ENCODE data around the gene ATF7IP. TPM values are rescaled to one million over a fixed set of nuclear protein-coding genes. Genes with fewer than 3 reads are reported as not detected.

ATF7IP gene
- total RNA-seq, 2 donors from 2014 or later: 129 to 139 TPM

DNA sequence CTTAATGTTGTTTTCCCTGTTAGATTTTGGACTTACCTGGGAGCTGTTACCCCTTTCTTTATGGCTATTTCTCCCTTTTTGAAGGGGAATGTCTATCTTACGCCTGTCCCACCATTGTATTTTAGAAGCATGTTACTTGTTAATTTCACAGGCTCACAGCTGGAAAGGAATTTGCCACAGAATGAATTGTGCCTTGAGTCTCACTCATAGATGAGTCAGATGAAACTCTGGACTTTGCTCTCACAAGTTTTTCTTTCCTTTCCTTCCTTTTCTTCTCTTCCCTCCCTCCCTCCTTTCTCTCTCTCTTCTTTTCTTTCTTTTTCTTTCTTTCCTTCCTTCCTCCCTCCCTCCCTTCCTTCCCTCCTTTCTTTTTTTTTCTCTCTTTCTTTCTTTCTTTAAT, 9.3 kb upstream of the ATF7IP start:
- H3K36me3 Mint-ChIP-seq (ENCODE audit: insufficient read depth in 2 of 2): peaks cover 11 to 15% of the 10 kb centered on the region in 2 donors
- DNase-seq (no peak), ATAC-seq (replicated peaks in 1 of 2) (no peak)
- peaks cover 2 to 14% of the 10 kb centered on the region in 2 donors for H3K9me3 Mint-ChIP-seq
- no peak overlapping the region for H3K4me3 Mint-ChIP-seq
- no peaks in the 10 kb centered on the region for H3K4me1 Mint-ChIP-seq (ENCODE audit: low read depth)
- H3K27me3 Mint-ChIP-seq (ENCODE audit: low read depth): no peaks in the 10 kb centered on the region
- no peak overlapping the region for H3K27ac Mint-ChIP-seq

DNA sequence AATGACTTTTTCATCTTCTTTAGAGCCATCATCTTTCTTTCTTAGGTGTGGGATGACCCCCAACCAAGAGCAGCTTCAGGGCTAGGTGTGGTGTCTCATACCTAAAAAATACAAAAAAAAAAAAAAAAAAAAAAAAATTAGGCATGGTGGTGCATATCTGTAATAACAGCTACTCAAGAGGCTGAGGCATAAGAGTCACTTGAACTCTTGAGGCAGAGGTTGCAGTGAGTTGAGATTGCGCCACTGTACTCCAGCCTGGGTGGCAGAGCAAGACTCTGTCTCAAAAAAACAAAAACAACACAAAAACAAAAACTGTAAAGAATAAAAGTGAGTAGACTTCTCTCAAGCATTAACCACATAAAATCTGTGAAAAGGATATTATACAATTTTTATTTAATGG, 8.0 kb upstream of the ATF7IP start:
- no peak for ATAC-seq (replicated peaks in 1 of 2)
- Mint-ChIP-seq H3K27me3 (ENCODE audit: low read depth) (no peaks in the 10 kb centered on the region), H3K4me3 (no peak overlapping the region), H3K36me3 (ENCODE audit: insufficient read depth in 2 of 2) (peaks cover 11 to 15% of the 10 kb centered on the region in 2 donors), H3K9me3 (peaks cover 2 to 9% of the 10 kb centered on the region in 2 donors), H3K27ac (no peak overlapping the region), H3K4me1 (ENCODE audit: low read depth) (peaks cover 4% of the 10 kb centered on the region)
- no peak for DNase-seq

DNA sequence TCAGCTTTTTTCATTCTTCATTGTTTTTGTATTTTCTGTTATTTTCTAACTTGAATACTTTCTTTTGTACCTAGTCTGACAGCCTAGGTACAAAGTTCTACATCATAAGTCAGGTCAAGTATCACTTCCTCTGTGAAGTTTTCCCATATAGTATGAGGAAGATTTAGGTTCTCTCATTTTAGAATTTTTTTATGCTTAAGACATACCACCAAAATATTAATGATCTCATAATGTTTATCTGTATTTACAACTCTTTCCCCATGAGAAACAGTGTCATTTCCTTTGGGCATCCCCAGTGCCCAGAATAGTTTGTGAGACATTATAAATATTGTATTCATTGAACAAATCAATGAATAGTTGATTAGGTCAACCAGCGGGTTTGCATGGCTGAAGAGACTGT, 3.1 kb upstream of the ATF7IP start:
- Mint-ChIP-seq H3K4me3 (no peak overlapping the region), H3K36me3 (ENCODE audit: insufficient read depth in 2 of 2) (peaks cover 2 to 11% of the 10 kb centered on the region in 2 donors), H3K4me1 (ENCODE audit: low read depth) (peaks cover 24% of the 10 kb centered on the region), H3K27me3 (ENCODE audit: low read depth) (no peaks in the 10 kb centered on the region), H3K9me3 (peaks cover 0 to 2% of the 10 kb centered on the region in 2 donors), H3K27ac (no peak overlapping the region)
- ATAC-seq (replicated peaks in 1 of 2): no peak
- DNase-seq: no peak

DNA sequence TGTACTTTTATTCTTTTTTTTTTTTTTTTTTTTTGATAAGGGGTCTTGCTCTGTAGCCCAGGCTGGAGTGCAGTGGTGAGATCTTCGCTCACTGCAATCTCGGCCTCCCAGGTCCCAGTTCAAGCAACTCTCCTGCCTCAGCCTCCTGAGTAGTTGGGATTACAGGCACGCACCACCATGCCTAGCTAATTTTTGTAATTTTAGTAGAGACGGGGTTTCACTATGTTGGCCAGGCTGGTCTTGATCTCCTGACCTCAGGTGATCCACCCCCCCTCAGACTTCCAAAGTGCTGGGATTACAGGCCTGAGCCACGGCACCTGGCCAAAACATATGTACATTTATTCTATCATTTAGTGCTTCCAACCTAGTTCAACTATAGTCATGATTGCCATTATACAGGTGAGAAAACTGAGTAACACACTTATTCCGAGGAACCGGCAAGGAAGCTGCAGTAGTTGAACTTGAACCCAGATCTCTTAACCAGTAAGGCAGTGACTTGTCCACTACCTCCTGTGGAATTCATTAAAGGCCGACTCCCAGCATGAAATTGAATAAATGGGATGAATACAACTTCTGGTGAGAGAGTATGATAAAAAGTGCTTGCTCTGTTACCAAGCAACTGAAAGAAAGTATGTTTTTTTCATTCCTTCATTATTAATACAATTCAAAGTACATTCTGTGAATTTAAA, 755 bp upstream of the ATF7IP start:
- DNase-seq (no peak), ATAC-seq (replicated peaks in 1 of 2) (no peak)
- Mint-ChIP-seq H3K36me3 (ENCODE audit: insufficient read depth in 2 of 2) (peaks cover 2 to 14% of the 10 kb centered on the region in 2 donors), H3K9me3 (peaks cover 0 to 2% of the 10 kb centered on the region in 2 donors), H3K27me3 (ENCODE audit: low read depth) (no peaks in the 10 kb centered on the region), H3K4me1 (ENCODE audit: low read depth) (peaks cover 29% of the 10 kb centered on the region), H3K4me3 (peak overlapping the region; percentile 83 to 93), H3K27ac (peak overlapping the region; percentile 100)

DNA sequence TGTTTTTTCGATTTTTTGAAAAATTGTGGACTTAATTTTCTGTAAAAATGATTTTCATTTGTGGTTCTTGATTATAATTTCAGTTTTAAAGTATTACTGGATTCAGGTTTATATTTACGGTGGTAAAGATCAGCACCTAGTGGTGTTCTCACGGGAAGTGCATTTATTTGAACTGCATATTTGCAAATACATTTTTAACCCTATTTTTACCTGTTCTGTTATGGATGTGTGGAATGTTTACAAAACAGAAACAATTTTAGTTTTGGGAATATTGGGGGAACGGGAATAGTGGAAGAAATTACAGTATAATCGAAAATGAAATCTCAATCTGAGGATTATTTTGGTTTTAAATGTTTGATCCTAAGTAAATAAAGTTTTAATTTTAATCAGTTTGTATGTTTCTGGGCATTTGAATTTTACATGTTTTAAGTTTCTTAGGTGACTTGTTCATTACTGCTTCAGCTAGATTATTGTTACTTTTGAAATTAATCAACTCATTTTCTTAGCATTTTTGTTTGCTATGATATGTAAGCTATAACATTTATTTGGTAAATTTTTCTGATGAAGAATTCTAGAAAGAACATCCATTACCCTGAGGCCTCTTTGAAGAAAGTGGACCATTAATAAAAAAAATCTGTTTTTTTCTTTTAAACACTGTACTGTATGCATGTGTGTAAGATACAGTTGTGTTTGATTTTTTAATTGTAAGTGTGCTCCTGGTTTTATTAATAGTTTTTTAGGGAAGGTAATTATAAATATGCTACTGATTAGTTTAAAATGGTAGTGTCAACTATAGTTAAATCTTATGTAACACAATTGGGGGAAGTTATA, 942 bp downstream of the ATF7IP start:
- DNase-seq (no peak), ATAC-seq (replicated peaks in 1 of 2) (no peak)
- no peaks in the 10 kb centered on the region for H3K27me3 Mint-ChIP-seq (ENCODE audit: low read depth)
- peak overlapping the region; percentile 83 to 93 for H3K4me3 Mint-ChIP-seq
- H3K9me3 Mint-ChIP-seq: peaks cover 0 to 2% of the 10 kb centered on the region in 2 donors
- peak overlapping the region; percentile 100 for H3K27ac Mint-ChIP-seq
- H3K36me3 Mint-ChIP-seq (ENCODE audit: insufficient read depth in 2 of 2): peaks cover 3 to 18% of the 10 kb centered on the region in 2 donors
- peaks cover 44% of the 10 kb centered on the region for H3K4me1 Mint-ChIP-seq (ENCODE audit: low read depth)

DNA sequence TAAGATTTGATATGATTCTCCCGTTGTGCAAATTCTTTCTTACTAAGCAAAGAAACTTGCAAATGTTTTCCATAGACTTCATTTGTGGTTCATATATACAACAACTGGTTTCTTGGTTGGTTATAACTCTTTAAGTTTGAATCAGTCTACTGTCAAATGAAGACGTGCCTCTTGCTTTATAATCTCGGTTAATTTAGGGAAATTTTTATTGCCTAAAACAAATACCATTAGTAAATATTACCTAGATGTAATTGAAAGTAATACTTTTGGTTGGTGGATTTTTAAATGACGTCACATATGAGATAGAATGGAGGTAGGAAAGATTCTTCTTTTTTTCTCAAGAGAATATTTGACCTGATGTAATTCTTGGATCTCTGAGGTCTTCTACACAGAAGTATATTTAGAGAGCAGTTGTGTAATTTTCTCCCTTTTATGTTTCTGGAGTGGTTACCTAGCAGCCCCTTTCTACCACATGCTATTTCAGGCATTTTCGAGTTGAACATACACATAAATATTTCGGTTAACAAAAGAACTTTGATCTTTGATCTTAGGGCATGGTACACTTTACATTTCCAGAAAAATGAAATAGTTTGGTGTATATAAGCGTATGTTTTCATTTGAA, 1.7 kb downstream of the ATF7IP start:
- Mint-ChIP-seq H3K36me3 (ENCODE audit: insufficient read depth in 2 of 2) (peaks cover 3 to 20% of the 10 kb centered on the region in 2 donors), H3K9me3 (peaks cover 0 to 2% of the 10 kb centered on the region in 2 donors), H3K4me1 (ENCODE audit: low read depth) (peaks cover 50% of the 10 kb centered on the region), H3K27me3 (ENCODE audit: low read depth) (no peaks in the 10 kb centered on the region), H3K4me3 (peak overlapping the region; percentile 83 to 93), H3K27ac (peak overlapping the region; percentile 100)
- peak; percentile 59 to 60 for ATAC-seq (replicated peaks in 1 of 2)
- no peak for DNase-seq

DNA sequence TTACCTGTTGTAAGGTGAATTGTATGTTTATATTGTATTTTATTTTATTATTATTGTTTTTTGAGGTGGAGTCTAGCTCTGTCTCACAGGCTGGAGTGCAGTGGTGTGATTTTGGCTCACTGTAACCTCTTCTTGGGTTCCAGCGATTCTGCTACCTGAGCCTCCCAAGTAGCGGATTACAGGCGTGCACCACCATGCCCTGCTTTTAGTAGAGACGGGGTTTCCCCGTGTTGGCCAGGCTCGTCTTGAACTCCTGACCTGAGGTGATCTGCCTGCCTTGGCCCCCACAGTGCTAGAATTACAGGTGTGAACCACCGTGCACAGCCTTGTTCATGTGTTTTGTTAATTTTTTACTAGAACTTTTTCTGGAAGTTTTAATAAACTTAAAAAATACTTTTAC, 3.8 kb downstream of the ATF7IP start:
- H3K9me3 Mint-ChIP-seq: peaks cover 0 to 2% of the 10 kb centered on the region in 2 donors
- peak overlapping the region; percentile 11 to 78 for H3K4me3 Mint-ChIP-seq
- ATAC-seq (replicated peaks in 1 of 2) (no peak), DNase-seq (no peak)
- H3K4me1 Mint-ChIP-seq (ENCODE audit: low read depth): peaks cover 63% of the 10 kb centered on the region
- H3K27me3 Mint-ChIP-seq (ENCODE audit: low read depth): no peaks in the 10 kb centered on the region
- peaks cover 3 to 16% of the 10 kb centered on the region in 2 donors for H3K36me3 Mint-ChIP-seq (ENCODE audit: insufficient read depth in 2 of 2)
- peak overlapping the region; percentile 93 for H3K27ac Mint-ChIP-seq

DNA sequence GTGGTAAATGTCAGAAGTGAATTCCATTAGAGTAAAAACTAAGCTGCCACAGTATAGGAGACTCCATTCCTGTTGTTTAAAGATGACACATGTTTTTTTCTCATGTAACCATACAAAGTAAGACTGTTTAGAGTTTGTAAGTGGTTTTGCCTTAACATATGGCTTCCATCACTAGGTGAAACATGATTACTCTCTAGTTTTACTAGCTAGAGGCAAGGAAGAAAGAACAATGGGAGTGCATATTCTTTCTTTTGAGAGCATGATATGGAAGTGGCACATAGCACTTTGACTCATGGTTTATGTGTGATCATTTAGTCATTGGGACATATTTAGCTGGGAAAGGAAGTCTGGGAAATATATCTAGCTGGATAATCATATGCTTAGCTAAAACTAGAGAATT, 7.7 kb downstream of the ATF7IP start:
- peak overlapping the region; percentile 63 to 89 for H3K4me3 Mint-ChIP-seq
- H3K27me3 Mint-ChIP-seq (ENCODE audit: low read depth): no peaks in the 10 kb centered on the region
- DNase-seq: no peak
- peak in 1 of 2 donors; percentile 50 for ATAC-seq (replicated peaks in 1 of 2)
- peaks cover 69% of the 10 kb centered on the region for H3K4me1 Mint-ChIP-seq (ENCODE audit: low read depth)
- H3K36me3 Mint-ChIP-seq (ENCODE audit: insufficient read depth in 2 of 2): peaks cover 4 to 24% of the 10 kb centered on the region in 2 donors
- H3K9me3 Mint-ChIP-seq: no peaks in the 10 kb centered on the region
- peak overlapping the region; percentile 98 for H3K27ac Mint-ChIP-seq

DNA sequence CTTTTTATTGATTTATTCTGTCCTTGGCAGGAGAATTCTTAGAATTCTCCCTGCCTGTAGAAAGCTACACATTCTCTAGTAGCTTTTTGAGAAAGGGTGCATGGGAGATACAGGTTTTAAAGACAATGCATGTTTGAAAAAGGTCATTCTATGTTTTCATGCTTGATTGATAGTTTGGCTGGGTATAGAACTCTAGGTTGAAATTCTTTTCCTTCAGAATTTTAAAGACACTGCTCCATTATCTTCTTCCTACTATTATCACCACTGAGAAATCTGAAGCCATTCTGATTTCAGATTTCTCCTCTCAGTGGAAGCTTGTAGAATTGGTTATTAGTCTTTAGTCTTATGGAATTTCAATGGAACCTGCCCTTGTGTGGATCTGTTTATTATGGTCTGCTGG, 14.0 kb downstream of the ATF7IP start:
- H3K4me3 Mint-ChIP-seq: no peak overlapping the region
- peaks cover 6 to 13% of the 10 kb centered on the region in 2 donors for H3K9me3 Mint-ChIP-seq
- H3K36me3 Mint-ChIP-seq (ENCODE audit: insufficient read depth in 2 of 2): peaks cover 24 to 45% of the 10 kb centered on the region in 2 donors
- no peaks in the 10 kb centered on the region for H3K27me3 Mint-ChIP-seq (ENCODE audit: low read depth)
- H3K4me1 Mint-ChIP-seq (ENCODE audit: low read depth): peaks cover 42% of the 10 kb centered on the region
- no peak for ATAC-seq (replicated peaks in 1 of 2)
- DNase-seq: no peak
- H3K27ac Mint-ChIP-seq: no peak overlapping the region

DNA sequence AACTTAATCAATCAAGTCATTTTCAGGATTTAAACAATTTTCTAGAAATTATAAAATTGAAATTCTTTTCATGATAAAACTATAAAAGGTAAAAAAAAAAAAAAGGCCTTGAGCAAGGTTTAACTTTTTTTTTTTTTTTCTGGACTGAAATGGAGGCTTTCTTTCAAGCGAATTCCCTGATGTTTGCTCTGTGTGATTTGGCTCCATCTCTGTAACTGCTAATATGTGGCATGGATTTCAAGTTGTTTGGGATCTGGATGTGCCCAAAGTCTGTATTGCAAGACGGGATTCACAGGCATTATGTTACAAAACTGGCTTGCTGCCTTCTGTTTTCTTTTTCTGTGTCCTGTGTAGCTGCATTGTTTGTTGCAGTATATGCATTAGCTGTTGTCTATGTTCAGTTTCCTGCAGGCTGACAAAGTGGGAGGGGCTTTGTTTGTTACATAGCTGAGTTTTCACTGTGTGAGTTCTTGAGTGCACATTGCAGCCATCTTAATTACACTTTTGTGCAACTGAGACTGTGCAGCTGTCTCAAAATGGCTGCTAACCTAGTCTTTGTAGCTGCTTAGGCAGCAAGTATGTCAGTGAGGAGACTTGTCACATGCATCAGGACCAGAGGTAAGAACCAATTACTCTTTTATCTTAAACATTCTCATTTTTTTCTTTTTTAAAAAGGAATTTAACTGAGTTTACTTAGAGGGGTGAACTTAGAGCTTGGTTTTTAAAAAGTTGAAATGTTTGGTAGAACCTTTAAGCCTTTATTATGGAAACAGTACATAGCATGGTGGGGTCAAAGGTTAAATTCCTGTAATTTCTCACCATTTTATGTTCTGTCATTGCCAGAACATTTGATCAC, 19.5 kb downstream of the ATF7IP start:
- ATAC-seq (replicated peaks in 1 of 2) (peak; percentile 98 to 99), DNase-seq (peak; percentile 68 to 72)
- no peaks in the 10 kb centered on the region for H3K27me3 Mint-ChIP-seq (ENCODE audit: low read depth)
- peaks cover 57% of the 10 kb centered on the region for H3K4me1 Mint-ChIP-seq (ENCODE audit: low read depth)
- peak overlapping the region; percentile 90 for H3K27ac Mint-ChIP-seq
- H3K4me3 Mint-ChIP-seq: peak overlapping the region; percentile 84 to 86
- peaks cover 2 to 4% of the 10 kb centered on the region in 2 donors for H3K9me3 Mint-ChIP-seq
- peaks cover 17 to 30% of the 10 kb centered on the region in 2 donors for H3K36me3 Mint-ChIP-seq (ENCODE audit: insufficient read depth in 2 of 2)

DNA sequence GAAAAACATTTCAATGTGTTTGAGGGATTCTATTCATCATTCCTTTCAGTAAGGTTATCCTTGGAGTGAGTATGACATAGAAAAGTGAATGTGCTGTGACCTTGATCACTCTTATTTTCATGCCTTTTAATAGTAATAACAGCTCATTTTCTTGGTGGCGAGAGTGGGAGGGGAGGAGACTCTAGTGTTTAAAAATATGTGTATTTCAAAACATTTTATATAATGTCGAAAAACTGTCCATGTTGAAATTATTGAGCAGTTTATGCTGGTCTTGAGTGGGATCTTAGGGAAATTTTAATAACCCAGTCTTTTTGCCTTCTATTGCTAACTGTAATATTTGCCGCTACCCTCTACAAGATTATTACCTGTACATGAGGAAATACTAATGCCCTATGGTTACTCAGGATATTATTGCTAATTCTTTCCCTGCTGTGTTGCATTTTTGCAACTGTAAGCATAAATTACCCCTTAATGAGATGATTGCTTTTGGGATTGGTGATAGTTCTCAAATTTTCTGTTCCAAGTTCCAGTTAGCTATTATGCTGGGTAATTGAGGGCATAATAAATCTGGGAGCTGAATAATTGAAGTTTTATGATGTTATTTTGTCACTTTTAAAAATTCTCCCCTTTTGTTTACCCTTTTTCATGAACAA, 21.9 kb downstream of the ATF7IP start:
- Mint-ChIP-seq H3K36me3 (ENCODE audit: insufficient read depth in 2 of 2) (peaks cover 14 to 31% of the 10 kb centered on the region in 2 donors), H3K4me1 (ENCODE audit: low read depth) (peaks cover 79% of the 10 kb centered on the region)

DNA sequence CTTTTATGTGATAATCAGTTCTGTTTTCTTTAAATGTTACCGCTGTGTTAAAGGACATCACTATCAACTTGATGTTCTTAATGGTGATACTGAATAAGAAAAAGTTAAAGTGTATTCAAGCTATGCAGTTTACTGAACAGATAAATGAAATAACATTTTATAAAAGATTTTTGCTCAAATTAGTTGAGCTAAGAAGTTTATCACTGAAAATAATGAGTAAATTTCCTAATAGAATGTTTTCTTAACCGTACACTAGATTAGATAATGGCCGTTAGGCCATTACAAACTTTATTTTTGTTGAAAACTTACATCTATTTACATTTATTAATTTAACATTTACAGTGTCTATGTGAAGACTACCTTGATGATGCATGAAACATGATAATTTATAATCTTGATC, 25.0 kb downstream of the ATF7IP start:
- no peak for ATAC-seq (replicated peaks in 1 of 2)
- H3K9me3 Mint-ChIP-seq: no peaks in the 10 kb centered on the region
- no peak for DNase-seq
- peaks cover 12 to 29% of the 10 kb centered on the region in 2 donors for H3K36me3 Mint-ChIP-seq (ENCODE audit: insufficient read depth in 2 of 2)
- peak overlapping the region; percentile 99 for H3K27ac Mint-ChIP-seq
- H3K4me1 Mint-ChIP-seq (ENCODE audit: low read depth): peaks cover 78% of the 10 kb centered on the region
- H3K4me3 Mint-ChIP-seq: peak overlapping the region; percentile 84 to 97
- no peaks in the 10 kb centered on the region for H3K27me3 Mint-ChIP-seq (ENCODE audit: low read depth)

More for the DNA sequence above, 21.9 kb downstream of the ATF7IP start:
- Mint-ChIP-seq H3K4me3 (peak overlapping the region; percentile 84 to 92), H3K27me3 (ENCODE audit: low read depth) (no peaks in the 10 kb centered on the region), H3K27ac (peak overlapping the region; percentile 96), H3K9me3 (no peaks in the 10 kb centered on the region)
- DNase-seq (no peak), ATAC-seq (replicated peaks in 1 of 2) (no peak)
